Heart left ventricle (tissue), 13 donors: ENCODE results near the gene NEB.

Experiments used
- POLR2A ChIP-seq, 2 donors: fragments of 450-650 bp; IDR thresholded peaks; one replicate each; pipeline ENCODE4 v1.6.1; 2017; ENCODE audit warnings: antibody characterized with exemption in 2 of 2, mild to moderate bottlenecking in 2 of 2, moderate library complexity in 2 of 2
- TF ChIP-seq, protein P1 (sequence below), 12 donors: fragments of 200-600 bp; sonication (generic) in 4 of 12; IDR thresholded peaks; one replicate each; pipeline versions ENCODE4 v1.5.0 to v1.8.0; 2018 to 2022; ENCODE audit warnings: antibody characterized with exemption in 12 of 12, mild to moderate bottlenecking in 5 of 12
- donor health status: ischemic (EF 13 %, LVEDD 7.1; RV severe dilation, severe dysfunction).
- donor health status: DM: no; HTN: yes; CAD: no.
- donor health status: DM: no; HTN: no; CAD: no.
- donor health status: ischemic (EF 25% LVEDD 6.9; RV normal size, moderate dysfunction).
- donor health status: ischemic (EF 25% LVEDD 5.7; RV mildly dilated, moderate dysfunction).
- donor health status: ischemic (EF 35%, LVEDD 5.7; RV mildly dilated, moderate dysfunction).
- donor health status: nonischemic (EF 11% LVEDD 7.7; RV severe dilation, severe dysfunction).
- donor health status: DM: yes; HTN: yes; CAD: no.
- donor health status: PGD.
- donor health status: ischemic (EF 29% LVEDD 5.4; RV normal size, mild dysfunction).
- donor health status: nonischemic (EF 23%, LVEDD 6.1; RV moderate dilation, normal function).

DNA sequence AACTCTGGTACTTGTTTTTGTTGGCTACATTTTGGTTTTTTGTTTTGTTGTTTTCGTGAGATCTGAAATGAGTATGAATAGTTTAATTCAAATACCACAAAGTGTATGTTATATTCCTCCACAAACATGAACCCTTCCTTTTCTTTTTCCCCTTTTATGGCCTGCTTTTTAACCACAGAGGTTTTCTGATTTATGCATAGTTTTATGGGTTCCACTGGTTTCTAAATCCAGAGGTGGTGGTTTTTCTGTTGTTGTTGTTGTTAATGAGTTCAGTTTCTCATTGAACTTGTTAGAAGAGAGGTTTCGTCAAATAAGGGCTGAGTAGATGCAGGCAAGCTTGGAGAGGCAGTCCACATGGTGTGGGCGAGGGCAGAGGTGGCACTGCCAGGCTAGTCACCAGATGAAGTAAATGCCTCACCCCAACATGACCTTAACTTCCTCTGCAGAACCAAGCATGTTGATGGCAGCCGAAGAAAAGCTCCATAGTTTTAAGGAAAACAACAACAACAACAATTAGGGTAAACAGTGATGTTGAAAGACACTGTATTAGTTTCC, 252.0 kb downstream of the NEB start:
- TF ChIP-seq, protein P1, sequence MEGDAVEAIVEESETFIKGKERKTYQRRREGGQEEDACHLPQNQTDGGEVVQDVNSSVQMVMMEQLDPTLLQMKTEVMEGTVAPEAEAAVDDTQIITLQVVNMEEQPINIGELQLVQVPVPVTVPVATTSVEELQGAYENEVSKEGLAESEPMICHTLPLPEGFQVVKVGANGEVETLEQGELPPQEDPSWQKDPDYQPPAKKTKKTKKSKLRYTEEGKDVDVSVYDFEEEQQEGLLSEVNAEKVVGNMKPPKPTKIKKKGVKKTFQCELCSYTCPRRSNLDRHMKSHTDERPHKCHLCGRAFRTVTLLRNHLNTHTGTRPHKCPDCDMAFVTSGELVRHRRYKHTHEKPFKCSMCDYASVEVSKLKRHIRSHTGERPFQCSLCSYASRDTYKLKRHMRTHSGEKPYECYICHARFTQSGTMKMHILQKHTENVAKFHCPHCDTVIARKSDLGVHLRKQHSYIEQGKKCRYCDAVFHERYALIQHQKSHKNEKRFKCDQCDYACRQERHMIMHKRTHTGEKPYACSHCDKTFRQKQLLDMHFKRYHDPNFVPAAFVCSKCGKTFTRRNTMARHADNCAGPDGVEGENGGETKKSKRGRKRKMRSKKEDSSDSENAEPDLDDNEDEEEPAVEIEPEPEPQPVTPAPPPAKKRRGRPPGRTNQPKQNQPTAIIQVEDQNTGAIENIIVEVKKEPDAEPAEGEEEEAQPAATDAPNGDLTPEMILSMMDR (IDR thresholded peaks at IDR 0.05): no peak
- TF ChIP-seq POLR2A (IDR thresholded peaks at IDR 0.05): no peak
